Superior temporal gyrus (tissue), 1 donor: ENCODE data around the gene FRMD3.
A peak's percentile ranks its signal among the peaks of the same experiment; 100 is the strongest.

Experiments used
- DNase-seq: peaks from one replicate; pipeline ENCODE4 v3.0.0-alpha.2; 2016; ENCODE audit errors: extremely low spot score

The FRMD3 gene

DNA sequence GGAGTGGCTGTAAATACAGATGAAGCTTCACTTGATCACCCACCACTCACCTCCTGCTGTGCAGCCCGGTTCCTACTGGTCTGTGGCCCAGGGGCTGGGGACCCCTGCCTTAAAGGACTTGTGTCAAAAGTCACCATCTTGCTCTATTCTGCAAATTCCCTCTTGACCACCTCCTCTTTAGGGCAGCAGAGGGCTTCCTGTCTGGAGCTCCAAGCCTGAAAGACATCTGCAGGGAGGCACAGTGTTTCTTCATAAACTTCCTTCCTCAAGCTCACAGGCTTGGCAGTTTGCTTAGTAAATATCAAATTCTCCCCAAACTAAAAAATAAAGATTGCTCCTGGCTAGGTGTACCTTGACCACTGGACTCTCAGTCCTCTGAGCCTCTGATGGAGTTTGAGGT lies 104.4 kb downstream of the FRMD3 start:
- DNase-seq: no peak

DNA sequence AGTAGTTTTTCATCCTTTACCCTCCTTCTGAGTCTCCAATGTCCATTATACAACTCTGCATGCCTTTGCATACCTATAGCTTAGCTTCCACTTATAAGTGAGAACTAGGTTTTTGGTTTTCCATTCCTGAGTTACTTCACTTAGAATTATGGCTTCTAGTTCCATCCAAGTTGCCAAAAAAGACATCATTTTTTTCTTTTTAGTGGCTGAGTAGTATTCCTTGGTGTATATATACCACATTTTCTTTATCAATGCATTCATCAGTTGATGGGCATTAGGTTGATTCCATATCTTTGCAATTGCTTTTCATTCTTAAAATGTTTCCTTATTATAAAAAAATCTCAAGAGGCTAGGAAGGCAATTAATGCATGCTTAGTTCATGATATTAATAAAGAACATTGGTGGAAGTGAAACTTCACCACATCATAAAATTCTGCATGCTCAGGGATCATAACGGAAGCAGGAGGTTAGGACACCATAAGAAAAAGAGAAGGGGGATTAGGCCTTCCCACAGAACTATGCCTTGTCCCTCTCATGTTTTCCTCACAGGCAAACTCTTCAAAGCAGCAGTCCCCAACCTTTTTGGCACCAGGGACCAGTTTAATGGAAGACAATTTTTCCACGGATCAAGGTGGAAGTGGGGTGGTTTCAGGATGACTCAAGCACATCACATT lies 105.2 kb downstream of the FRMD3 start:
- DNase-seq: no peak

DNA sequence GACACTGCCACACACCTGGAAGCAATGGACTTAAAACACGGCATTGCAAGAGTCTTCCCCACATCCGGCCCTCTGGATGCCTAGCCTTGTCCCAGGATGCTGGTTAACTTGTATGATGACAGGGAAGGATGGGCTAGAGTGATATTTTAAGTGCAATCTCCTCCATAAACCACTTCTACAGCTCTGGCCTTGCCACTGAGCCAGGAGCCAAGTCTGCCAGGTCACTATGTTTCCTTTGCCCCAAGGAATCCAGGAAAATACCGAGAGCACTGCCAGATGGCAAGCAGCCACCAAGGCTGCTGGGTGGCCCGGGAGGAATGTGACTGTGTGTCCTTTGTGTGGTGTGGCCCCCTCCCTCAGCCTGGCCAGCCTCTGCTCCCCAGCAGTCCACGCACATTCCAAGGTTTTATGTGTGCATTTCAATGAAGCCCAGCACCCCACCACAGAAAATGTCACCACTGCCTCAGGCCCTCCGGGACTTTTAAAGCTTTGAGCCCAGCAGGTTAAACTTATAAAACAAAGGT lies 106.0 kb downstream of the FRMD3 start:
- no peak for DNase-seq

DNA sequence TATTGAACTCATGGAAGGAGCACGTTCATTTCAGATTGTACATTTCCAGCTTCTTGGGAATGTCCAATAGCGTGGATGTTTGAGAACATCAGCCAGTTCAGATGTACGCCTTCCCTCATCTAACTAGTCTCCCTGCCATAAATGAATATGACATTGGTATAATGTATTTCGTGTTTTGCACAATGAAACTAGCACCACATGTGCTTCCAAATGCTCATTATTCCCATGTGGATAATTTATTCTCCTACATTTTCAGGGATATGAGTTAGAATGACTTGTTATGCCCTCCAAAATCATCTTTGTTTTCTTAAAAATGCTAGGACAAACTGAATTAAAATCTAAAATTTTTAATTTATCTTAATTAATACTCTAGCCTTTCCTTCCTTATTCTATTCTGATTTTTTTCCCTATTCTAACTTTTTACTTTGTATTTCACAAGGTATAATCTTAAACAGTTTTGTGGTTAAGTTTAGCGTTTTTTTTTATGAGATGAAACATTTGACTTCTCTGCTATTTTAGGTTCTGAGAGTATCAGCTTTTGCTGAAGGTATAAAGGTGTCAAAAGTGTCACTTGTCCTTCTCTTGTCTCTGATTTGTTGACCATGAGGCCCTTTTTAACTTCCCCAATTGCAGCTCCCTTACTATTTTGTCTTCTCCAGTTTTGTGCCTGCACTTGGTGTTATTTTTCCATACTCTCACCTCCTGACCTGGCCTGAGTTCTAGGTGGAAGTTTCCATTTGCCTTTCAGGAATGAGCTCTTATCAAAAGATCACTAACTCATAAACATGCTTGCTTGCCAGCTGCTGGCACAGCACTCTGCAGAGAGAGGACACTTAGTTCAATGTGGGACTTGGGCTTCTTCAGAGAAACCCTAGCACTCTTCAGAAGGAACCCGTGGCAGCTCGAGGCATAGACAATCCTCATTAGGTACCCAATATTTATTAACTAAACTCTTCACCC lies 106.8 kb downstream of the FRMD3 start:
- no peak for DNase-seq

DNA sequence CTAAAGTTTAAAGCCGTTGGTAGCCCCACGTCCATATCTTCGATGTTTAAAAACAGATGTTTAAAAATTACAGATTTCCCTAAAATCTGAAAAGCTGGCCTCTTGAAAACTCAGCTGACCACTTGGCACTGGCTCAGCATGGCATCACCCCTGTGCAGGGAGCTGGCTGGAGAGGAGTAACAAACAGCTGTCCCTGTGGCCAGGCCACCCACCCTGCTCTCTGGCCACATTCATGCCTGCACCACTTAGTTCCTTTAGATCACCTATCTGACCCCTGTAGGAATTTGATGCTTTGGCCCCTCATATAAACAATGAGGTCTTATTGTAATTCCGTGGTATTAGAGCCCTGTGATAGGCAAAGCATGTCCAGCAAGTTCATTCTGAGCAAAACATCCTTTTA lies 107.5 kb downstream of the FRMD3 start:
- no peak for DNase-seq

DNA sequence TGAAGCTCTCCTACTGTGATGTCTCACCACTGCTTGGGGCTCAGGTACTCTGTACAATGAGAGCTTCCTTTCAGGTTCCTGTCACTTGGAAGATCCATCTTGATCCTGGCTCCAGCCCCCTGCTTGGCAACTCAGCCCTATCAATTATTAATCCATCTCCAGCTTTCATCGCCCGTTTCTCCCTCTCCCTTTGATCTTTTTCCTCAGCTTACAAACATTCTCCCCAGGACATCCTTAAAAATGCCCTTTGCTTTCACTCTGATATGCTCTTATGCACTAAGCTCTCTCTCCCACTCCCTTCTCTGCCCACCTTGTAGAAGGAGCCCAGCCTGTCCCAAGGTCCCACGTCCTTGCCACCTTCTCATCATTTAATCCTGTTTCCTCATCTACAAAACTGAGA lies 109.0 kb downstream of the FRMD3 start:
- DNase-seq: no peak

DNA sequence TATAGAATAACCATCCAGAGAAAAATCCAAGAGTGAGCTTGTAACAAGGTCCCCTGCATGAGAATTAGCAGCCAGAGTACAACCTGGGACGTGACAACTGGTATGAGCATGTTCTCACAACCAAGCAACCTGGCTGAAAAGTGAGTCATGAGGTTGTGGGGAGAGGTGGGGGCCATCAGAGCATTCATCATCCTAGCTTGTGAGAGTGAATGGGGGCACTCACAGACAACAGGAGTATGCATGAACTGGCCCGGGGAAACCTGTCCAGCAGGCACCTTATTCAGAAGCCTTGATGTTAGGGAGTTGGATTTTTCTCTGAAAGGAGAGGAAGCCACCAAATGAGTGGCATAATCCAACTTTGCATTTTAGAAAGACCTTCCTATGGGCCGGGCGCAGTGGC lies 113.0 kb downstream of the FRMD3 start:
- no peak for DNase-seq

DNA sequence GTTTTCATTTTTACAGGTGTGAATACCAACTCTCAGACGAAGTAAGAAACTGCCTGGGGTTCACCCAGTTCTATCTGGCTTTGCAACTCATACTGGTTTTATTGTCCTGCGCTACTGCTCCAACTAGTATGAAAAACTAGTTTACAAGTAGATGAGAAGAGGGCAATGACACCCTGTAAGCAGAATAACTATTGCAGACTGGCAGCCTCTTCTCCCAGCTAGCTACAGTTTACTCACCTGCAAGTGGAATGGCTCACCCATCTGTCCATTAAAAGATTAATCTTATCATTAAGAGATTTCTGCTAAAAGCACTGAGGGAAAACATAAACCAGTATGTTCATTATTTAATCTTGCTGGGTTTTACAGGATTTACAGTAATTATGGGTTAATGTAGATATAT lies 113.4 kb downstream of the FRMD3 start:
- DNase-seq: no peak

DNA sequence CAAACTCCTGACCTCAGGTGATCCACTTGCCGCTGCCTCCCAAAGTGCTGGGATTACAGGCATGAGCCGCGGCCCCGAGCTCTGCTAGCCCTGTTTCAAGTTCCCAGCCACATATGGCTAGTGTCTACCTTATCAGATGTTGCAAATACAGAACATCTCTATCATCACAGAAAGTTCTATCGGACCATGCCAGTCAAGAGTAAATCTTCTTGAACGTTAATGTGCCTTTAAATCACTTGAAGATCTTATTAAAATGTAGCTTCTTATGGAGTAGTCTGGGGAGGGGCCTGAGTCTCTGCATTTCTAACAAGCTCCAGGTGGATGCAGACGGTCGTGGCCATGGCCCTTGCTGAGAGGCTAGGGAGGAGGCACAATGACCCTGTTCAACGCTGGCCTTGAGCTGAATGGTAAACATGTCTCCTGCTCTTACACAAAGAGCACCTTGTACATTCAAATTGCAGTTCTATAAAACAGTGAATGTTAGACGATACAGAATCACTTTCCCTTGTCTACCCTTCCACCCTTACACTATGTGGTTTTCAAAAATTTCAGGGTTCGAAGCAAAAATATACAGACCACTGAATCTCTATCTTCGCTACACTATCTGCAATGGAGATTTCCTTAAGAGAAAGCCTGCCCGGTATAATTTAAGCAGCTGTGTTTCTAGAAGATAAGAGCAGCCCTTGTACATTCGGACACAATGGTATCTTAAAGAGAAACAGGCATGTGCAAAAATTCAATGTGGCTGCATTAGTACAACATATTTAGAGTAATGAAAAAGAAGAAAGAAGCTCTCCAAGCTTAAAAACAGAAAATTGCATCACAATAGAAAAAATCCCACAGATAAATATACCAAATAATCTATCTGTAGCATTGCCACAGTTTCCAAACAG lies 114.1 kb downstream of the FRMD3 start:
- DNase-seq: no peak

DNA sequence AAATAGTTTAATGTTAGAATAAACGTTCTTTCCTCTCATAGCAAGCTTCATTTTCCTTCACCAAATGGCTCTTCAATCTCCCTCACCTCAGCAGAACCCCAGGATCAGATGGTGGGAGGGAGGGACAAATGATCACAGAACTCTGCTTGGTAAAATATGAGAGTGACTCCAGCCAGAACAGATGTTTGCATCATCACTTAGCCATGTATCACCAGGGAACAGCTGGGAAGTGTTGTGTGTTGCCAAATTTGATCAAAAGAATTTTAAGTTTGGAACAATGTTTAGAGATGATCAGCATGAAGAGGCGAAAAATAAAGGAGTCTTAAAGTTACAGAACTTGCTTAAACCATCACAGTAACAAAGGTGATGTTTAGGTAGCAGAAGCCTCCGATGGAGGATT lies 115.7 kb downstream of the FRMD3 start:
- DNase-seq: no peak

DNA sequence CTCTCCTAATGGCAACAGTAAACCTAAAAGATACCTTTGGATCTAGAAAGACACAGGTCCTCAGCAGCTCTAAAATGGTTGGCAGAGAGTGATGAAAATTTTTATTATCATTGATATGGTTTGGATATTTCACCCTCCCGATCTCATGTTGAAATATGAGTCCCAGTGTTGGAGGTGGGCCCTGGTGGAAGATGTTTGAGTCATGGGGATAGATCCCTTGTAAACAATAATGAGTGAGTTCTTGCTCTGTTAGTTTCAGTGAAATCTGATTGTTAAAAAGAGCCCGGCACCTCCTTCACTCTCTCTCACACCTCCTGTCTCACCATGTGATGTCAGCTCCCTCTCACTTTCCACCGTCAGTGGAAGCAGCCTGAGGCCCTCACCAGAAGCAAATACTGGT lies 117.7 kb downstream of the FRMD3 start:
- DNase-seq: no peak

DNA sequence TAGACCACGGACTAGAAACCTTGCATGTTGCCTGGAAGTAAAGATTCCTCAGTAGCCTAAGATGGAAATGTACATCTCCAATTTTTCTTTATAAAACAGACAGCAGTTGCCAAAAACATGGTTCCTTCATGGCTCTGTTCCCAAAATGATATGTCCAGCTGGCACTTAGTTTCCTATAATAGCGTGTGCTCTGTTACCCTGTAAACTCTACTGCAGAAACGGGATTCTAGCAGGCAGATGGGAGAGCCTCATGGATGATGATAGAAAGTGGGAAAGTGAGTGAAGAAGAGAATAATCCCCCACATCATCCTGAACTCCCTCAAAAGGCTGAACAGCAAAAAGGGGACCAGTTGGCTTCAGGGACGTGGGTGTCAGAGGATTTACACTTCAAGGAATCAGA lies 118.2 kb downstream of the FRMD3 start:
- DNase-seq: peak; percentile 60

DNA sequence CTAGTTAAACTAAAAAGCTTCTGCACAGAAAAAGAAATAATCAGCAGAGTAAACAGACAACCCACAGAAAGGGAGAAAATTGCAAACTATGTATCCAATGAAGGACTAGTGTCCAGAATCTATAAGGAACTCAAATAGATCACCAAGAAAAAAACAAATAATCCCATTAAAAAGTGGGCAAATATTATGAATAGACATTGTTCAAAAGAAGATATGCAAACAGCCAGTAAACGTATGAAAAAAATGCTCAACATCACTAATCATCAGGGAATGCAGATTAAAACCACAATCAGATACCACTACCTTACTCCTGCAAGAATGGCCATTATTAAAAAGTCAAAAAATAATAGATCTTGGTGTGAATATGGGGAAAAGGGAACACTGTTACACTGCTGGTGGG lies 119.9 kb downstream of the FRMD3 start:
- DNase-seq: no peak

DNA sequence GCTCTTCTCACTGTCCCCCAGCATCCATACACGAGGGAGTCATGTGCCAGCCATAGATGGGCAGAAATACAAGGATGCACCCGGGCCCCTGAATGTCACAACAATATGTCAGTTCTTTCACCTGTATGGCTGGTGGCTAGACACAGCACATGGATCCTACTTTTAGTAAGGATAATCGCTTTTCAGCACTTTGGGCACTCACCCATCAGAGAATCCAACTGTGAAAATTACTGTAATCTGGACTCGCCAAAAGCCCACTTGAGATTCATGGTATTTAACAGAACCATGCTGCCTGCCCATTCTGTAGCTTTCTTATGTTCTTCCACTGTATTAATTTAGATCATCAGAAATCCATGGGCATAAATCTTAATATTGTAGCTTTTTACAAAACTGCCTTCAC lies 124.8 kb downstream of the FRMD3 start:
- DNase-seq: no peak

DNA sequence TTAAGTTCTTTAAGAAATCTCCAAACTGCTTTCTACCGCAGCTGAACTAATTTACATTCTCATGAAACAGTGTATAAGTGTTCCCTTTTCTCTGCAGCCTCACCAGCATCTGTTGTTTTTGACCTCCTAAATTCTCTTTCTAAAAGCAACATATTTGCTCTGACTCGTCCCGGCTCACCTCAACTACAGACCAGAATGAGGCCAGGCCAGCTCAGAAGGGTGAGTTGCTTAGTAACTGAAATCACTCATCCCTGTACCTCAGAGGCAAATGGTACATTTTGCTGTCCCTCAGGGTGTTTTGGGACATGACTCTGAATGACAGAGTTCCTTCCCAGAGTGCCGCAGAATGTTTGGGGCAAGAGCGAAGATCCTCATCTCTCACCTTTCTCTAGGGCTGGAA lies 127.5 kb downstream of the FRMD3 start:
- no peak for DNase-seq

DNA sequence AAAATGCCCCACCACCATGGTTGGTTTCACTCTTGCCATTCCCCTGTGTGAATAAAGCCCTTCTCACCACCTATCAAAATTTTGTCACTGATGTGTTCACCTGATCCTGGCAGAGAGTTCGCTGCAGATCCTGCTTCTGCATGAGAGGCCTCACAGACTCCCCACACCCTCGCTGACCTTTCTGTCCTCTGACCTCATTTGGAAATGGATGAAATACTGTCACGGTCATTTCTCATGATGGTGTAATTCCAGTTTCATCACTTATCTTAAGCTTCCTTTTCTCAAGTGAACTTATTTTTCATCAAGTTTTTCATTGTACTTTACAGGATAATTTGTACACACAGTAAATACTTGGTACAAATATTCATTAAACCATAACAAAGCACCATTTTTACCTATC lies 131.3 kb downstream of the FRMD3 start:
- DNase-seq: no peak

DNA sequence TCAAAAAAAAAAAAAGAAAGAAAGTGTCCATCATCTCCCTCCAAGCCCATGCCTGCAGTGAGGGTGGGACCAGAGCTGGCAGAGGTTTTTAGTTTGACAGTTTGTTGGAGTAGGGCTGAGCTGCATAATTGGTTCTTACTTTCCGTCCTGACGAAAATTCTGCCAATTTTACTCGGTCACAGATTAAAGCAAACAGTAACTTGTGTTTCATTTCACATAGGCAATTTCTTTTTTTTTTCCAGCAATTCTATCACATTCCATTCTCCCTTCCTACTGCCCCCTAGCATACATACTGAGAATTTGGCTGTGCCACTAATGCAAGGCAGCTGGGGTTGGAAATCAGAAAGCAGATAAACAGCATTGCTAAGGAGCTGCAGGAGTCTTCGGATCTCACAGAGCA lies 132.4 kb downstream of the FRMD3 start:
- no peak for DNase-seq

DNA sequence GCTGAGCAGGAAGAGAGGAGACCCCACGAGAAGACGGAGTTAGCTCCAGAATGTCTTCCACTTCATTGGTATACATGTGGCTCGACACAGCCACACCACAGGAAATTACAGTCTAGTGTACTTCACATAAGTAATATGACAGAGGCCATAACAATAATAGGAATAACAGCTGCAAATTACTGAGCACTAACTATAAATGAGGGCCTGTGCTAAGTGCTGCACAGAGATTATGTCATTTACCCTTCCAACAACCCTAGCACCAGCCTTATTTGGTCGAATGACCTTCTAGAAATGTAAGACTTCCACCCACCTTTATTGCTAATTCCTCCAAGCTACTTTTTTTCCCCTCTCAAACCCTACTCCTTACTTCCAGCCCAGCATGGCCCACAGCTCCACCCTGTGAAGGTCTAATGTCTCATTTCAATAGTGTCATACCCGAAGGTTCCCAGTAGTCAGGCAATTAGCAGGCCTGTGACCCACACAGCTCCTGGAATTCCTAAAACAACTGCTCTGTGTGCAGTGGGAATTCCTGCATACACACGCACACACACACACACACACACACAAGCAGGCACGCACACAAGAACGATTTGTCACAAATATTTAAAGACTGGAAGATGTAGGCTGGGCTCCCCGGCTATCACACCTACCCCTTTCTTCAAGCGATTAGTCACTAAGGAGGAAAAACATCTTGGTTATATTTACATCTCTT lies 134.5 kb downstream of the FRMD3 start:
- peak; percentile 22 for DNase-seq

DNA sequence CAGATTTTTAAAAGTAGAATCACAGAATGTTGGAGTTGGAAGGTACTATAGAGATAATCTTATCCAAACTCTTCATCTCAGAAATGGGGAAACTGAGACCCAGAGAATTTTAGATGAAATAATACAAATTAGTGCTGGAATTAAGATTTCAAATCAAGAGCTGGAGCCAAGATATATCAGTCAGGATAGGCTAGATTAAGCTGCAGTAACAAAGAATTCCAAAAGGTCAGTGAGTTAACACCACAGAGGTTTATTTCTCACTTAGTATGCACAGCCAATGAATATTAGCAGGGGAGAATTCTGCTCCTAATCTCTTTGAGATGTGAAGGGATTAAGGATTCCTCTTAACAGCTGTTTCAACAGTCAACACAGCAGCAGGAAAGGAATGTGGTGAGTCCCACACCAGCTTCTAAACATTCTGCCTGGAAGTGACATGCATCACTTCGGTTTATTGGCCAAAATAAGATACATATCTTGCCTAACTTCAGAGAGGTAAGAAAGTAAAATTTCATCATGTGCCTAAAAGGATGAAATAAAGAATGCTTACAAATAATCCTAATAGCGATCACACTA lies 136.8 kb downstream of the FRMD3 start:
- DNase-seq: no peak

DNA sequence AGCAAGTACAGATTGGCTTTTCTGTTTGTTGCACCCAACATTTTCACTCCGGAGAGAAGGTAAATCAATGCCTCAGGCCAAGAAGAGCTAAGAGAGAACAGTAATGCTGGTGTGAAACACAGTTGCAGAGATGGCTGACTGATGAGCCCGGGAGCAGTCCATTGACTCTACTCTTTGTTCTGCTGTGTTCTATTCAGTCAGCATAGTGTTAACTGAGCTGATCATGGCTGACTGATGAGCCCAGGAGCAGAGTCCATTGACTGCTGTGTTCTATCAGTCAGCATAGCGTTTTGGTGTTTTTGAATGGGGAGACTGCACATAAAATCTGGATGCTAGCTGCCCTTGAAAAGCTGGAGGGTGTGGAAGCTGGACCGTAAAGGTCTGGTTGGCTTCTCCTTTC lies 141.4 kb downstream of the FRMD3 start:
- no peak for DNase-seq

DNA sequence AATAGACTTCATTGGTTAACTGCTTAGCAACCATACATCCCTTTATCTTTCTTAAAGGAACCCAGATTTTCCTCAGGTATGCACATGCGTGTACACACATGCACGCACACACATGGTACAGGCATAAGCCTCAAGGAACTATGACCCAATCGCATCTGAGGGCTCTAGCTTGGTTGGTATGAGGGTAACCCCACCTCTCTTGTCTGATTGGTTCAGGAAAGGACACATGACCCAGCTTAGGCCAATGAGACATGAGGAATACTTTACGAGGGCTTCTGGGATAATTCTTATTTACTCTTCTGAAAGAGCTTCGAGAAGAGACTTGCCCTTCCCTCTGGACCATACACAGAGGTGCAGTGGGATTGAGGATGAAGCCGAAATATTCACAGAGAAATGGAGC lies 141.9 kb downstream of the FRMD3 start:
- DNase-seq: no peak
